H9 (cell line): Measurements from ENCODE around the gene ERBIN. TPM values are rescaled to one million over a fixed set of nuclear protein-coding genes. Genes with fewer than 3 reads are reported as not detected.

ENCODE experiments used
- DNase-seq: peaks from one replicate; pipeline ENCODE4 v3.0.0-alpha.2; 2017
- H2AFZ ChIP-seq: one replicate; pipeline ENCODE4 v1.6.1; 2013; ENCODE audit warnings: mild to moderate bottlenecking, low read length, control low read depth, moderate library complexity
- H2AK5ac ChIP-seq: 2 replicates; pipeline ENCODE4 v1.6.1; 2013; ENCODE audit warnings: low read length, control low read depth, mixed read lengths; ENCODE audit not compliant: insufficient read length
- H2BK120ac ChIP-seq: one replicate; pipeline ENCODE4 v1.6.1; 2013; ENCODE audit warnings: low read depth, mild to moderate bottlenecking, low read length, control low read depth, inconsistent platforms; ENCODE audit not compliant: poor library complexity, severe bottlenecking
- H2BK12ac ChIP-seq: 2 replicates; pipeline ENCODE4 v1.6.1; 2013; ENCODE audit warnings: low read length, control low read depth, mixed read lengths, low read depth; ENCODE audit not compliant: insufficient read length
- H2BK15ac ChIP-seq: 2 replicates; pipeline ENCODE4 v1.6.1; 2013; ENCODE audit warnings: low read depth, low read length, control low read depth
- H2BK20ac ChIP-seq: one replicate; pipeline ENCODE4 v1.6.1; 2013; ENCODE audit warnings: low read depth, mild to moderate bottlenecking, low read length, control low read depth, inconsistent platforms; ENCODE audit not compliant: poor library complexity, severe bottlenecking
- H2BK5ac ChIP-seq: 2 replicates; pipeline ENCODE4 v1.6.1; 2013; ENCODE audit warnings: low read length, control low read depth, mixed read lengths; ENCODE audit not compliant: insufficient read length
- H3K14ac ChIP-seq: 2 replicates; pipeline ENCODE4 v1.6.1; 2013; ENCODE audit warnings: low read length, control low read depth; ENCODE audit not compliant: insufficient read depth
- H3K18ac ChIP-seq: 2 replicates; pipeline ENCODE4 v1.6.1; 2013; ENCODE audit warnings: low read depth, mild to moderate bottlenecking, mixed read lengths, low read length, control low read depth; ENCODE audit not compliant: insufficient read length
- H3K23ac ChIP-seq: 2 replicates; pipeline ENCODE4 v1.6.1; 2013; ENCODE audit warnings: low read length, control low read depth, mixed read lengths, low read depth; ENCODE audit not compliant: insufficient read length
- H3K23me2 ChIP-seq: 2 replicates; pipeline ENCODE4 v1.6.1; 2013; ENCODE audit warnings: low read depth, mild to moderate bottlenecking, mixed read lengths, low read length, control low read depth; ENCODE audit not compliant: insufficient read length, poor library complexity, severe bottlenecking
- H3K27ac ChIP-seq: 2 replicates; pipeline ENCODE4 v1.5.1; 2013; ENCODE audit warnings: low read length, control low read depth, mixed read lengths, low read depth; ENCODE audit not compliant: insufficient read length
- H3K27me3 ChIP-seq: 2 replicates; pipeline ENCODE4 v1.6.1; 2013; ENCODE audit warnings: low read length, control low read depth, inconsistent platforms; ENCODE audit not compliant: insufficient read depth
- H3K4ac ChIP-seq: 2 replicates; pipeline ENCODE4 v1.6.1; 2013; ENCODE audit warnings: low read depth, mild to moderate bottlenecking, control low read depth, inconsistent platforms, low read length, moderate library complexity
- H3K4me1 ChIP-seq: 2 replicates; pipeline ENCODE4 v1.6.1; 2013; ENCODE audit warnings: low read length, control low read depth, inconsistent platforms; ENCODE audit not compliant: insufficient read depth
- H3K4me2 ChIP-seq: 2 replicates; pipeline ENCODE4 v1.6.1; 2013; ENCODE audit warnings: low read length, control low read depth, mixed read lengths; ENCODE audit not compliant: insufficient read length, insufficient read depth
- H3K56ac ChIP-seq: 2 replicates; pipeline ENCODE4 v1.6.1; 2013; ENCODE audit warnings: low read depth, mild to moderate bottlenecking, mixed read lengths, low read length, control low read depth; ENCODE audit not compliant: insufficient read length
- H3K79me1 ChIP-seq: 2 replicates; pipeline ENCODE4 v1.6.1; 2013; ENCODE audit warnings: low read depth, mild to moderate bottlenecking, moderate library complexity, low read length, control low read depth, inconsistent platforms; ENCODE audit not compliant: insufficient read depth, poor library complexity, severe bottlenecking
- H3K79me2 ChIP-seq: 2 replicates; pipeline ENCODE4 v1.6.1; 2013; ENCODE audit warnings: low read length, control low read depth, inconsistent platforms; ENCODE audit not compliant: insufficient read depth
- H3K9ac ChIP-seq: 2 replicates; pipeline ENCODE4 v1.6.1; 2013; ENCODE audit warnings: low read length, control low read depth, mixed read lengths; ENCODE audit not compliant: insufficient read length; ENCODE audit errors: extremely low read depth
- H3K9me3 ChIP-seq: one replicate; pipeline ENCODE4 v1.6.1; 2013; ENCODE audit warnings: low read depth, low read length, inconsistent platforms; ENCODE audit not compliant: control insufficient read depth
- H3T11ph ChIP-seq: one replicate; pipeline ENCODE4 v1.6.1; 2013; ENCODE audit warnings: mild to moderate bottlenecking, low read length, control low read depth, inconsistent platforms
- H4K20me1 ChIP-seq: one replicate; pipeline ENCODE4 v1.6.1; 2013; ENCODE audit not compliant: control insufficient read depth, insufficient read length, insufficient read depth
- H4K5ac ChIP-seq: 2 replicates; pipeline ENCODE4 v1.6.1; 2013; ENCODE audit warnings: low read depth, mild to moderate bottlenecking, mixed read lengths, low read length, control low read depth; ENCODE audit not compliant: insufficient read length
- H4K8ac ChIP-seq: replicated peaks from 2 replicates; pipeline ENCODE4 v1.6.1; 2013; ENCODE audit warnings: low read length, control low read depth, mixed read lengths, low read depth; ENCODE audit not compliant: insufficient read length
- H4K91ac ChIP-seq: 2 replicates; pipeline ENCODE4 v1.6.1; 2013; ENCODE audit warnings: low read depth, mild to moderate bottlenecking, moderate library complexity, mixed read lengths, low read length, control low read depth; ENCODE audit not compliant: insufficient read length
- H3K27ac Mint-ChIP-seq, 3 experiments: 2 replicates in 2 of 3; 3 replicates in 1 of 3; pipeline ENCODE4 v1.8.0; 2020 to 2021; ENCODE audit warnings: mixed read lengths in 3 of 3, mild to moderate bottlenecking in 1 of 3, moderate library complexity in 1 of 3
- H3K27me3 Mint-ChIP-seq: 2 replicates; pipeline ENCODE4 v1.8.0; 2021; ENCODE audit warnings: low read depth, mild to moderate bottlenecking, moderate library complexity, mixed read lengths
- H3K36me3 Mint-ChIP-seq, 3 experiments: 2 replicates in 2 of 3; 3 replicates in 1 of 3; pipeline ENCODE4 v1.8.0; 2020 to 2021; ENCODE audit warnings: low read depth in 3 of 3, mixed read lengths in 3 of 3; ENCODE audit not compliant: insufficient read depth in 1 of 3
- H3K4me1 Mint-ChIP-seq, 2 experiments: 2 replicates each; pipeline ENCODE4 v1.8.0; 2020; ENCODE audit warnings: mixed read lengths in 2 of 2
- H3K4me3 Mint-ChIP-seq, 2 experiments: 2 replicates in 1 of 2; 3 replicates in 1 of 2; pipeline ENCODE4 v1.8.0; 2020 to 2021; ENCODE audit warnings: mild to moderate bottlenecking in 2 of 2, mixed read lengths in 2 of 2, moderate library complexity in 1 of 2
- H3K9me3 Mint-ChIP-seq, 2 experiments: 2 replicates in 1 of 2; 3 replicates in 1 of 2; pipeline ENCODE4 v1.8.0; 2020; ENCODE audit warnings: mild to moderate bottlenecking in 2 of 2, mixed read lengths in 2 of 2, moderate library complexity in 1 of 2
- WGBS: extraction: QIAGEN DNeasy Blood & Tissue Kit; methylation state at CpG from one replicate; pipeline ENCODE4 v1.1.7; 2013; ENCODE audit warnings: missing lambda C conversion rate, low lambda C conversion rate, mixed read lengths; ENCODE audit not compliant: insufficient read length; ENCODE audit errors: extremely low coverage; 5-methylcytosine and 5-hydroxymethylcytosine counted together
- total RNA-seq: library from RNA; stranded (reverse); gene quantifications from 2 replicates; pipeline ENCODE4 v1.2.1, GENCODE V29; 2021
- TF ChIP-seq, protein P1 (sequence below): fragments of 200-600 bp; sonication (generic); conservative IDR thresholded peaks from 3 replicates; pipeline ENCODE4 v1.8.0; 2021; ENCODE audit warnings: antibody characterized with exemption, mild to moderate bottlenecking

ERBIN gene
- total RNA-seq, 1 experiment from 2014 or later = 42.9 TPM

DNA sequence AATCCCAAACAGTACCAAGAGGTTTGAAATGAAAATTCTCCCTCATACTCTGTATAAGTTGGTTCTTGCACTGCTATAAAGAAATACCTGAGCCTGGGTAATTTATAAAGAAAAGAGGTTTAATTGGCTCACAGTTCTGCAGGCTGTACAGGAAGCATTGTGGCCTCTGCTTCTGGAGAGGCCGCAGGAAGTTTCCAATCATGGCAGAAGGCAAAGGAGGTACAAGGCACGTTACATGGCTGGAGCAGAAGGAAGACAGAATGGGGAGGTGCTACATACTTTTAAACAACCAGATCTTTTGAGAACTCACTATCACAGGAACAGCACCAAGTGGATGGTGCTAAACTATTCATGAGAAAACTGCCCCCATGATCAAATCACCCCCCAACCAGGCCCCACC is 25.6 kb upstream of the ERBIN start:
- H4K91ac ChIP-seq = no peak overlapping the region
- H3K79me2 ChIP-seq = no peaks in the 10 kb centered on the region
- no peaks in the 10 kb centered on the region for H3K4me1 ChIP-seq
- no peaks in the 10 kb centered on the region for H4K20me1 ChIP-seq
- no peak overlapping the region for H3K9ac ChIP-seq
- H3K23me2 ChIP-seq = no peaks in the 10 kb centered on the region
- WGBS = no CpG with 5 or more reads among the region's 2 CpGs
- H3K56ac ChIP-seq = no peak overlapping the region
- H2BK120ac ChIP-seq = no peak overlapping the region
- Mint-ChIP-seq H3K4me1 (no peaks in the 10 kb centered on the region), H3K36me3 (no peaks in the 10 kb centered on the region), H3K27ac (no peak overlapping the region), H3K9me3 (no peaks in the 10 kb centered on the region; a peak in 1 of 5 replicates), H3K27me3 (peaks cover 1% of the 10 kb centered on the region), H3K4me3 (no peak overlapping the region)
- H3K23ac ChIP-seq = no peak overlapping the region
- no peaks in the 10 kb centered on the region for H3K79me1 ChIP-seq
- no peak overlapping the region for H2BK5ac ChIP-seq
- H2AK5ac ChIP-seq = no peak overlapping the region
- H3K9me3 ChIP-seq = no peaks in the 10 kb centered on the region
- H3K14ac ChIP-seq = no peak overlapping the region
- no peak overlapping the region for H2BK12ac ChIP-seq
- no peak overlapping the region for H3K4me2 ChIP-seq
- H4K8ac ChIP-seq = no peak overlapping the region
- no peak overlapping the region for H2AFZ ChIP-seq
- DNase-seq = no peak
- no peak overlapping the region for H2BK15ac ChIP-seq
- H3K18ac ChIP-seq = no peak overlapping the region
- H3T11ph ChIP-seq = no peak overlapping the region
- no peak overlapping the region for H2BK20ac ChIP-seq
- TF ChIP-seq, protein P1, sequence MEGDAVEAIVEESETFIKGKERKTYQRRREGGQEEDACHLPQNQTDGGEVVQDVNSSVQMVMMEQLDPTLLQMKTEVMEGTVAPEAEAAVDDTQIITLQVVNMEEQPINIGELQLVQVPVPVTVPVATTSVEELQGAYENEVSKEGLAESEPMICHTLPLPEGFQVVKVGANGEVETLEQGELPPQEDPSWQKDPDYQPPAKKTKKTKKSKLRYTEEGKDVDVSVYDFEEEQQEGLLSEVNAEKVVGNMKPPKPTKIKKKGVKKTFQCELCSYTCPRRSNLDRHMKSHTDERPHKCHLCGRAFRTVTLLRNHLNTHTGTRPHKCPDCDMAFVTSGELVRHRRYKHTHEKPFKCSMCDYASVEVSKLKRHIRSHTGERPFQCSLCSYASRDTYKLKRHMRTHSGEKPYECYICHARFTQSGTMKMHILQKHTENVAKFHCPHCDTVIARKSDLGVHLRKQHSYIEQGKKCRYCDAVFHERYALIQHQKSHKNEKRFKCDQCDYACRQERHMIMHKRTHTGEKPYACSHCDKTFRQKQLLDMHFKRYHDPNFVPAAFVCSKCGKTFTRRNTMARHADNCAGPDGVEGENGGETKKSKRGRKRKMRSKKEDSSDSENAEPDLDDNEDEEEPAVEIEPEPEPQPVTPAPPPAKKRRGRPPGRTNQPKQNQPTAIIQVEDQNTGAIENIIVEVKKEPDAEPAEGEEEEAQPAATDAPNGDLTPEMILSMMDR = no peak
- no peak overlapping the region for H3K27ac ChIP-seq
- no peak overlapping the region for H3K4ac ChIP-seq
- H4K5ac ChIP-seq = no peak overlapping the region
- no peaks in the 10 kb centered on the region for H3K27me3 ChIP-seq
